NCI-H2171 treated with DMSO at 0.1 percent for 48 hours (cell line): Measurements from ENCODE around the gene FABP7.
"Not testable (repeated sequence)": the region's sequence is repeated elsewhere in the genome, so short reads cannot be mapped to it uniquely, and the experiment has no call there.

Experiments
- DNase-seq: peaks from one replicate; lab custom pipeline; 2025; lab: John Stamatoyannopoulos, UW

The FABP7 gene

GRCh38 chr6:122779667-122780066 lies at the start of gene FABP7:
Gene FABP7 (plus strand): TSS chr6:122779716. CDS start chr6:122779795, 79 bp downstream.
- no peak for DNase-seq

- DNase-seq: peak; percentile 33
These were observed 49.2 kb upstream of the FABP7 start for GRCh38 chr6:122730334-122730733.

DNA sequence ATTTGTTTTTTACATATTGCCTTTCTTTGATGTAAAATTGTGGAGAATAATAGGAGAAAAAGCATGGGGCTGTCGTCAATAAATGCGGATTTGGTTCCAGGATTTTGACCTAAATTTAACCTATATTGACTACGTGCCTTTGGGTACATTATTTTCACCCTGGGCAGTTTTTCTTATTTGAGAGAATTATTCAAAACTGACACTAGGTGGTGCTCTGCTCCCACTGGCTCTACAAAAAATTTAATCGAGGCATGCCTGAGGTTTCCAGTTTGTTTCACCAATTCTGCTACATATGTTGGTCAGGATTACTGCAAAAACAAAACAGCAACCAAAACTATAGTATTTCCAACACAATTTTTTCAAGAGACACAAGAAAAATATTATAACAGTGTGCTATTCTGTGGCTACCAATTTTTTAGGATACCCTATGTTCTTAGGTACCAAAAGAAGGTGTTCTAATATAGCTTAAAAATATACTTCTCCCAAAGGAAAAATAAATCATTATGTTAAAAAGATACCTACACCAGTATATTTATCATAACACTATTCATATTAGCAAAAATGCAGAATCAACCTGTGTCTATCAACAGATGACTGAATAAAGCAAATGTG lies 48.6 kb upstream of the FABP7 start:
- DNase-seq: peak; percentile 69

DNA sequence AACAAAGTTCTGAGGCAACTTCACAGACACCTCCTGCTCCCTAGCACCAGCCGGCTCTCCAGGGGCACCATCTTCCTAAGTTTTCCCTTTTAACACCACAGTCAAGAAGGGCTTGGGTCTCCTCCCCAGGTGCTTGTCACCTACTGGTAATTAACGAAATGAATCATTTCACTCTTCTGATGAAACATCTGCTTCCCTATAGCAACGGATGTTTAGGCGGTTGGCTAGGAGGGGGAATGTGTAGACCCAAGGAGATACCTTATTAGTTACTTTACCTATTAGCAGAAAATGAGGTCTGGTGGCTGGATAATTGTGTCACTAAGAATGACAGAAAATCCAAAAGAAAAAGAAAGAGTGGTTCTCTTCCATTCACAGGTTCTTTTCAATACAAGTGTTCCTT lies 46.3 kb upstream of the FABP7 start:
- DNase-seq: peak; percentile 82

DNA sequence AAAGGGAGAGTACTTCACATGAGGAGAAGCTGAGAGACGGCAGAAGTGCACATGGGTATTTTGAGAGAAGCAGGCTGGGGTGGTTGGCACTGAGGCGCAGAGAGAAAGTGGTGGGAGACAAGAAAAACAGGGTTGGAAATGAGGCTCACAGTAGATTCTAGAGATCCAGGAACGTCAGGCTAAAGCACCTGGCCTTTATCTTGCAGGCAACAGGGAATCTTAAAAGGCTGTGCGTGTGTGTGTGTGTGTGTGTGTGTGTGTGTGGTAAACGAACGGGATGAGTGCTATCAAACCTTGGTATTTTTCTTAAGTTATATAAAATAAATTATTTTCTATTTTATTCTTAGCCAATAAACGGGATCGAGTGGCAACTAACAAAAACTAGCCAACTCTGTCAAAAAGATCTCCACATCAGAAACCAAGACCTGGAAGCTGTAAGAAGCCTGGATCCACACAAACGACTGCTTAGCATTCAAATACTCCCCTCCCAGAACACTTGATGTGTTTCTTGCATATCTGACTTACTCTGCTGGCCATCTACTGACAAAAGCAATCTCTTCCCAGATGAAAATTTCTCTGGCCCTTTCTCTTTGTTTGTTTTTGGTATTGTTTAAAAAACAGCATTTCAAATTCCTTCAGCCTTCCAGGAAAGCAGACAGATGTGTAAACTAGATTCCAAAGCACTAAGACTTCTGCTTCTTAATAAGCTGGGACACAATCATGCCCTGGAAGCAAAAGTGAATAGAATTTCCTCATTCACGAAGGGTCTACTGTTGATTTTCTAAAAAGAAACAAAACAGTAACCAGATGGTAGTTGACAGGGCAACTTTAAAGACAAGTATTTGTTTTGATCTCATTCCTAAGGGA lies 44.8 kb upstream of the FABP7 start:
- peak; percentile 63 for DNase-seq

DNA sequence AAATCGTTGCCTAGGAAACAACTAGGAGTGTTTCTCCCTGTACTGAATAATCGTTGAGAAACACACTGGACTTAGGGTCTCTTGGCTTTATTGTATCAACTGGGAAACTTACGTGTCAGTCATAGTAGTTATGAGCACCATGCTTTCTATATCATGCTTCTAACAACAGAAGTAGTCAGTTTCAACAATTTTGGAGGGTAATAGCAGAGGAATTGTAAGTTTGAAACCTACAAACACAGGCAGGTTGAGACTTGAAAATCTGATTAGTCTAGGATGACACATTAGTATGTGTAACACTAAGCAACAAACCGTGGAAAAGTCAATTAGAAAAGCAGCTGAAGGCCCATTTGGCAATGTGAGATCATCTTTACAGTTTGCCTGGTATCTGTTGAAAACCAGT lies 43.9 kb upstream of the FABP7 start:
- DNase-seq: peak; percentile 94

DNA sequence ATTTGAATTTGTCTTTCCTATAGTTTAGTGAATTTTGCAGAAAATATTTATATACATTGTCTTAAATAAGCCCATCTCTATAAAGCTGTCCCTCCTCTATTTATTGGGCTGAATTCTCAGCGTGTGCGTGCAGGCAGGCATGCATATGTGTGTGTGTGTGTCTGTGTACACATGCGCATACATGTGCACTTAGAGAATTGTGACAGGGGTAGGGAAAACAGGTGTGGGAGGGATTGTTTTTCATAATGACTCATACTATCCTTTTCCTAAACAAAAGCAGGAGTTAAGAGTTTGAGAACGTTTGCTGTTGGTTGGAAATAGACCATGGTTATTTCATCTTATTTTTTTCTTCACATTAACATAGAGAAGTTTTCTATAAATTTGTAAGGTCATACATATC lies 43.4 kb upstream of the FABP7 start:
- DNase-seq: peak; percentile 92

DNA sequence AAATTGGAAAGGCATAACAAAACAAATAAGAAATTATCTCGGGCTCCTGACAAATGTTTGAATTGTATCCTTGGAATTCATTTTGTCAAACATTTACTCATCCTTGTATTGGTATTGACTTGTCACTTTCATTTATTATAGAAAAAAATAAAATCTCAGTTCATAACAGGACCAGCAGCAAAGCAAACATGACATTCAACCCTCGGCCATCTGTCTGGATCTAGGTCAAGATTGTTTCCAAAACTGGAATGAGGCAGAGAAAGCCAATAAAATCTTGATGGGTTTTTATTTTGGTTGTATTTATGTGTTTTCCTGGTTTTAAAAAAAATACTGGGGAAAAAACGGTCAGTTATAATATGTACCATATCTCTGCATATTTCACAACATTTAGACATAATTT lies 42.9 kb upstream of the FABP7 start:
- DNase-seq: peak; percentile 80

GRCh38 chr6:122740091-122740490 lies 39.4 kb upstream of the FABP7 start:
- DNase-seq: no peak

- DNase-seq: no peak
These were observed 38.6 kb upstream of the FABP7 start for GRCh38 chr6:122740936-122741335.

- DNase-seq: not testable (repeated sequence)
These were observed 35.3 kb upstream of the FABP7 start for GRCh38 chr6:122744247-122744646.

- DNase-seq: not testable (repeated sequence)
These were observed 34.7 kb upstream of the FABP7 start for GRCh38 chr6:122744856-122745255.

DNA sequence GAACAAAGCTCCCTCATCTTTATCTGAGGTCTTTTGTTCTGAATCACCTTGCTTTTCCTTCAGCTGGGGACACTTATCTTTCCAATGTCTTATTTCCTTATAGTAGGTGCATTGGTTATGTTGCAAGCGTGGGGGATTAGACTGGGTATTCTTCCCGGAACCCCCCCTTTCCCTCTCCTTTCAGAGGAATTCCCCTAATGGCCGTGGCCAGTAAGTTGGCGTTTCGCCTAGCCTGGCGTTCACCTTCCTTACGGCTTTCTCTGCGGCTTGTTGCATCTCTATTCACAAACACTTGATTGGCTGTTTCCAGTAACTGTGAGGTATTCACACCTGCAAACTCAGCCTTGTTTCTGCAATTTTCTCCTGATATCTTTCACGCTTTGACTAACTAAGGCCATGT lies 32.8 kb upstream of the FABP7 start:
- DNase-seq: no peak

DNA sequence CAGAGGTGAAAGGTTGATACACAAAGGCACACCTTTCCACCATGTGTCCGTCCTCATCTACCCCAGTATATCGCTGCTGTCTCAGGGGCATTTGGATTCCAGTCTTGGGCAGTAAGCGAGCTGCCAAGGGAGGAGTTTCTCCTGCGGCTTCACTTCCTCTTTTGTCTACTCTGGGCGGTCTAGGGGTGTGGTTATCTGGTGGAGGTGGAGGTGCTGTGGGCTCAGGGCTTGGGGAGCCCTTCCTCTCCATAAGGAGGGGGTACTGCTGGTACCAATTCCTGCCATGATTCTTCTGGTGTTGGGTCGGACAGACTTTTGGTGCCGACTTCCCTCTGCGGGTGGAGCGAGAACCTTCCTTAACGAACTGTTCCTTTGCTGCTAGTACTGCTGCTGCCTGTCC lies 31.9 kb upstream of the FABP7 start:
- DNase-seq: no peak

GRCh38 chr6:122748945-122749344 lies 30.6 kb upstream of the FABP7 start:
- DNase-seq: not testable (repeated sequence)

GRCh38 chr6:122749451-122750050 lies 30.0 kb upstream of the FABP7 start:
- DNase-seq: no peak

DNA sequence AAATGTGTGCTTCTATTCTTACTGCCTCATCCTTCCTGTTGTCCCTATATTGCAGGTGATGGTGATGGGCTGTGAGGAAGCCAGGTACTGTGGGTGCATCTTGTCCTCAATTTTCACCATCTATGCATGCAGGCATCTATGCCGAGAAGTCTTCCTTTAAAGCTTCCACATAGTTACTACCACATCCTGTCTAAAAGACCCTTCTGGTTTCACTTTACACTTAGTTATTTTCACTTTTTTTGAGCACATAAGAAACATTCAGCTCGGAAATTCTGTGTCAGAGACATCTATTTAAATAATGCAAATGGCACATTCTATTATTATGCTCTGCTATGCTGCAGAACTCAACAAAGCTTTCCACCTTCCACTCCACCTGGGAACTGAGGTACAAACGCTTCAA lies 28.2 kb upstream of the FABP7 start:
- no peak for DNase-seq

DNA sequence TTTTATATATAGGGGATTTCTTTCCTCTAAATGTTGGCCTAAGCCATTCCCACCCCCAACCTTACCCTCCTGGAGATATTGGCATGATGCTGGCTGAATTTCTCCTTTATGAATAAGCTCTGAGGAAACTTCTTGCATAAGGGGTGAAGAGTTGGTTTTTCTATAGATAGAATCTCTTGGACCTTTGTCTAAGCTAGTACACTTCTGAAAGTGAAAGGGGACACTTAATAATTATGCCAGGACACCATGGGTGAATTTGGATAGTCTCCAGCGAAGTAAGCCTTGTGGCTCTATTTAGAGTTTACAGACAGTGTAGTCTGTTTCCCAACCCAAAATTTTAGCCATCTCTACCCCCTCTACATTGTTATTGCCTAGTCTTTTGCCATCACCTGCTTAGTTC lies 27.1 kb upstream of the FABP7 start:
- no peak for DNase-seq

- DNase-seq: peak; percentile 45
These were observed 26.4 kb upstream of the FABP7 start for GRCh38 chr6:122753000-122753687.

GRCh38 chr6:122753688-122754056 lies 25.8 kb upstream of the FABP7 start:
- peak; percentile 9 for DNase-seq

DNA sequence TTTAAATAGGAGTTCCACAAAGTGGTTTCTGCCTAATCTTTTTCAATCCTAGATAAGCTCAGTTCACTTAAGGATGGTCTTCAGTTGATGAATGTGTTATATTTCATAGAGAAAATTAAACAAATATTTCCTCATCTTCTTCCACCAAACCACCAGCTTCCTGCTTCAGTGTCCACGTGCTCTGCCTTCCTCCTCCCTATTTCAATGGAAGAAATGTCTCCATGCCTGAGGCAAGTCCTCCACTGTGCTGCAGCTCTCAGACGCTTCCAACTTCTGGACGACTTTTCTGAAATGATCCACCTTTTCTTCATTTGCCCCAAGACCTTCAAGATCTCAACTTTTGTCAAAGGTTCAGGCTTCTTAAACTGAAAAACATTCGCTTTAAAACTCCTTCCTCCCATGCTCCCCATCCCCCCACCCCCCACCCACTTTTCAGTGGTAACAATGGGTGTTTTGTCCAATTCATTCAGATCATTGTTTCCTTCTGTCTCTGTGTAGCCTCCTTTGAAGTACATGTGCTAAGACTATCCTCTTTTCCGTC lies 25.3 kb upstream of the FABP7 start:
- DNase-seq: no peak

DNA sequence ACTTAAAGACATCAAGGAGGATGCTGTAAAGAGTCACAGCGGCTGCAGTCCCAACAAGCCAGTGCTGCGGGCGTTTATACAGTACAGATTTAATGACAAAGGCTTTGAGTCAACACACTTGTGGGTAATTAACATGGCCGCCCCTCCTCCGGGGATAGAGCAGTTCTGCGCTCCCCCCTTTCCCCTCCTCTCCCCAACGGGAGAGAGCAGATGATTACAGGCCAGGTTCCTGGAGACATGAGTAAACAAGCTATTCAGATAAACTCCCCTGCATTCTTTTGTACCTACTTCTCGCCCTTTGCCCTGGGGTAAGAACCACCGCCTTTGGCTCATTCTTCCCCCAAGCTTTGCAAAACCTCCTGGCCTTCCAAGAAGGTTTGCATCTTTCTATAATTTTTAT lies 23.6 kb upstream of the FABP7 start:
- DNase-seq: no peak
